Cardiac muscle cell (in vitro differentiated cells and primary cell): ENCODE measurements around the gene SDR39U1. TPM values are rescaled to one million over a fixed set of nuclear protein-coding genes. Genes with fewer than 3 reads are reported as not detected.
A peak's percentile ranks its signal among the peaks of the same experiment; 100 is the strongest.

Experiments
- DNase-seq, 2 donors: peaks; one replicate each; pipeline versions ENCODE4 v3.0.0 to v3.0.0-alpha.2; 2010 to 2017; ENCODE audit warnings: low read depth in 1 of 2, low spot score in 1 of 2
- H3K27ac ChIP-seq: fragments of 200-600 bp; sonication (generic); 2 replicates; pipeline ENCODE4 v1.5.1; 2016
- H3K27me3 ChIP-seq: fragments of 200-600 bp; sonication (generic); 2 replicates; pipeline ENCODE4 v1.6.0; 2016; ENCODE audit warnings: control low read depth
- H3K36me3 ChIP-seq: fragments of 200-600 bp; sonication (generic); 2 replicates; pipeline ENCODE4 v1.5.1; 2016; ENCODE audit warnings: control low read depth
- H3K4me1 ChIP-seq: fragments of 200-600 bp; sonication (generic); 2 replicates; pipeline ENCODE4 v1.8.1; 2017; ENCODE audit warnings: low read depth, mild to moderate bottlenecking, mixed run types
- H3K4me3 ChIP-seq: fragments of 200-600 bp; sonication (generic); 2 replicates; pipeline ENCODE4 v1.5.1; 2016; ENCODE audit warnings: mild to moderate bottlenecking
- H3K9me3 ChIP-seq: fragments of 200-600 bp; sonication (generic); 2 replicates; pipeline ENCODE4 v1.5.1; 2017; ENCODE audit warnings: low read depth, mild to moderate bottlenecking, control low read depth
- polyA plus RNA-seq: library from polyadenylated mRNA; unstranded; fragments of >200 nt; fragmentation: Nextera tagmentation; extraction: Ambion mirVana; gene quantifications from 2 replicates; pipeline ENCODE4 v1.2.1, GENCODE V29; 2016
- total RNA-seq: library from RNA; depleted of rRNA; stranded (reverse); fragments of >200 nt; gene quantifications from 2 replicates; pipeline ENCODE4 v1.2.3, GENCODE V29; 2016
- TF ChIP-seq, protein P1 (sequence below): IDR thresholded peaks from 2 replicates; pipeline ENCODE4 v1.5.1; 2012; ENCODE audit warnings: low read depth, mild to moderate bottlenecking, low read length

Gene SDR39U1
- total and polyA plus RNA-seq, 2 experiments from 2014 or later: 60.4 to 163 TPM

DNA sequence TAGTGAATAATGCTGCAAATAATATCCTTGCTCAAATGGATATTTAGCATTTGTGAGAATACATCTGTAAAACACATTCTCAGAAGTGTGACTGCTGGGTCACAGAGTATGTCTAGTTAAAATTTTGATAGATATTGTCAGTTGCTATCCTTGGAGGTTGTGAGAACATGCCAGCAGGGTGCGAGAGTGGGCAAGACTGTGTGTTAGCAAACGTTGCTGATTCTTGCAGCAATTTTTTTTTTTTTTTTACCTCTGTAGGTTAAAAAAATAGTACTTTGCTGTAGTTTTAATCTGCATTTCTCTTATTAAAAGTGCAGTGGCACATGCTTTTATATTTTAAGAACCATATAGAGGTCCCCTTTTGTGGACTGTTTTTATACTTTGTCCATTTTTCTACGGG lies 48.3 kb downstream of the SDR39U1 start:
- TF ChIP-seq, protein P1, sequence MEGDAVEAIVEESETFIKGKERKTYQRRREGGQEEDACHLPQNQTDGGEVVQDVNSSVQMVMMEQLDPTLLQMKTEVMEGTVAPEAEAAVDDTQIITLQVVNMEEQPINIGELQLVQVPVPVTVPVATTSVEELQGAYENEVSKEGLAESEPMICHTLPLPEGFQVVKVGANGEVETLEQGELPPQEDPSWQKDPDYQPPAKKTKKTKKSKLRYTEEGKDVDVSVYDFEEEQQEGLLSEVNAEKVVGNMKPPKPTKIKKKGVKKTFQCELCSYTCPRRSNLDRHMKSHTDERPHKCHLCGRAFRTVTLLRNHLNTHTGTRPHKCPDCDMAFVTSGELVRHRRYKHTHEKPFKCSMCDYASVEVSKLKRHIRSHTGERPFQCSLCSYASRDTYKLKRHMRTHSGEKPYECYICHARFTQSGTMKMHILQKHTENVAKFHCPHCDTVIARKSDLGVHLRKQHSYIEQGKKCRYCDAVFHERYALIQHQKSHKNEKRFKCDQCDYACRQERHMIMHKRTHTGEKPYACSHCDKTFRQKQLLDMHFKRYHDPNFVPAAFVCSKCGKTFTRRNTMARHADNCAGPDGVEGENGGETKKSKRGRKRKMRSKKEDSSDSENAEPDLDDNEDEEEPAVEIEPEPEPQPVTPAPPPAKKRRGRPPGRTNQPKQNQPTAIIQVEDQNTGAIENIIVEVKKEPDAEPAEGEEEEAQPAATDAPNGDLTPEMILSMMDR: no peak

DNA sequence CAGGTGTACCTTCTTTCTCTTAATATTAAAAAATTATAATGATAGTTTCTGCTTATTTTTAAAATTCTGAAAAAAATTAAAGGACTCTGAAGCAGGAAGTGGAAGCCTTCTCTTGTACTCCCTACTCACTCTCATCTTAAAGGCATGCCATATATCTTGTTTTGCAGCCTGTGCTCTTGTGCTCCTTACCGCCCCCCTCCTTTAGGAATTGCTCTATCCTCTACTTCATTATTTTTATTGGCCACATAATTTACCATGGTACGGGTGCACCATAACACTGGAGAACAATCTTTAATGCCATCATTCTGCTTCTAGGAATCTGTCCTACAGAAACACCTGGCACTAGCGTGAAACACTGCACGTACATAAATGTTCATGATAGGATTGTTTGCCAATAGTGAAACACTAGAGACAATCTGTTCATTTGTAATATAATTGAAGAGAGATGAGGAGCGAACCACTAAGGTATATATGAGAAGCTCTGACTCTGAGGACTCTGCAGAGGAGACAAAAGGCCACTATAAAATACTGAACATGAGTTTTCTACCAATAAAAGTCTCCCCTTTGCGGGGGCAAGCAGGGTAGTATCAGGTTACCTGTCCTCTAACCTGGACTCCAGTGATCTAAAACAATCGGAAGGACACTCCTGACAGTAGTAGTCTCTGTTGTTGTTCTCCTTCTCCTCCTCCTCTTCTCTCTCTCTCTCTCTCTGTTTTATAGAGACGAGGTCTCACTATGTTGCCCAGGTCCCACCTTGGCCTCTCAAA lies 50.1 kb downstream of the SDR39U1 start:
- Histone ChIP-seq H3K27ac (no peak overlapping the region), H3K36me3 (no peaks in the 10 kb centered on the region), H3K9me3 (no peaks in the 10 kb centered on the region), H3K4me1 (peaks cover 10% of the 10 kb centered on the region), H3K27me3 (no peaks in the 10 kb centered on the region), H3K4me3 (no peak overlapping the region)
- DNase-seq: peak in 1 of 2 donors; percentile 73
- TF ChIP-seq, protein P1: peak; percentile 33

More for the DNA sequence above, 48.3 kb downstream of the SDR39U1 start:
- H3K27me3 ChIP-seq: no peaks in the 10 kb centered on the region
- no peaks in the 10 kb centered on the region for H3K9me3 ChIP-seq
- H3K4me1 ChIP-seq: peaks cover 19% of the 10 kb centered on the region
- H3K36me3 ChIP-seq: no peaks in the 10 kb centered on the region
- DNase-seq: no peak
- H3K27ac ChIP-seq: no peak overlapping the region
- H3K4me3 ChIP-seq: no peak overlapping the region

DNA sequence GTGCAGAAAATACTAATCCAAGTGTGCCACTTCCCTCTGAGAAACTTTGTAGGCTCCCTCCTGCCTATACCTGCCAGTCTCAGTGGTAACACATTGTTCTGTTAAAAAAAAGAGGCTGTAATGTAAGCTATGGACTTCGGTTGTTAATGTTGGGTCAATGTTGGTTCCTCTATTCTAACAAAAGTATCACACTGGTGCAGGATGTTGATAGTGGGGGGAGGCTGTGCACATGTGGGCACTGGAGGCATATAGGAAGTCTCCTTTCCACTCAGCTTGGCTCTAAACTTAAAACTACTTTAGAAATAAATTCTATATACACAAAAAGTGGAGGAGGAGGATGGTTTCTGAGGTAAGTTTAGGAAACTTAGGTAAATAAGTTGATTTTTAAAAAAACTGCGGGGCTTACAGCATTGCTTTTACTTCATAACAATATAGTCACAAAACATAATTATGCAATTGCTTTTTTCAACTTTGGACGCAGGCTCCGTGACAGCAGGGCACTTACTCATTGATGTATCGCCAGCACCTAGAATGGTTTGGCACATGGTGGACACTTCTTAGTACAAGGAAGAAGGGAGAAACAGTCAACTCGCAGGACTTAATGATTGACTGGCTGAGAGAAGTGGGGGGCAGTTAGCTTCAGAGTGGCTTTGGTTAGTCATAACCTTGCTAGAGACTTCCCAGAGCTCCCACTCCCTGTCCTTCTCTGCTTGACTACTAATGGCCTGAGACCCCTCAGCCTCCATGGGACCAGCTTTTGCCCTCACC lies 51.7 kb downstream of the SDR39U1 start:
- no peaks in the 10 kb centered on the region for H3K36me3 ChIP-seq
- no peak for DNase-seq
- no peak overlapping the region for H3K27ac ChIP-seq
- no peaks in the 10 kb centered on the region for H3K27me3 ChIP-seq
- no peaks in the 10 kb centered on the region for H3K9me3 ChIP-seq
- no peak overlapping the region for H3K4me3 ChIP-seq
- TF ChIP-seq, protein P1: no peak
- peaks cover 10% of the 10 kb centered on the region for H3K4me1 ChIP-seq

Other genes with a start within 250 kb of the SDR39U1 start
- gene TM9SF1, start 247.3 kb downstream of the SDR39U1 start, total RNA-seq: 40.2 and 50.3 TPM in 2 replicates
- 55.2 and 65.3 TPM in 2 replicates for gene TM9SF1, start 247.3 kb downstream of the SDR39U1 start, polyA plus RNA-seq
- not detected in 2 replicates for gene TSSK4, start 237.1 kb downstream of the SDR39U1 start, total RNA-seq
- 2.3 and 3.3 TPM in 2 replicates for gene TSSK4, start 237.1 kb downstream of the SDR39U1 start, polyA plus RNA-seq
- 26.4 and 31.0 TPM in 2 replicates for gene CHMP4A, start 229.3 kb downstream of the SDR39U1 start, total RNA-seq
- gene CHMP4A, start 229.3 kb downstream of the SDR39U1 start, polyA plus RNA-seq: 51.1 and 56.1 TPM in 2 replicates
- 39.3 and 59.8 TPM in 2 replicates for gene MDP1, start 226.7 kb downstream of the SDR39U1 start, total RNA-seq
- 70.5 and 73.4 TPM in 2 replicates for gene MDP1, start 226.7 kb downstream of the SDR39U1 start, polyA plus RNA-seq
- gene NEDD8, start 210.4 kb downstream of the SDR39U1 start, total RNA-seq: 262 and 264 TPM in 2 replicates
- 429 and 492 TPM in 2 replicates for gene NEDD8, start 210.4 kb downstream of the SDR39U1 start, polyA plus RNA-seq
- gene GMPR2, start 209.8 kb downstream of the SDR39U1 start, total RNA-seq: 59.5 and 66.3 TPM in 2 replicates
- gene GMPR2, start 209.8 kb downstream of the SDR39U1 start, polyA plus RNA-seq: 57.6 and 66.8 TPM in 2 replicates
- gene TINF2, start 200.2 kb downstream of the SDR39U1 start, total RNA-seq: 32.3 and 40.8 TPM in 2 replicates
- 49.9 and 50.6 TPM in 2 replicates for gene TINF2, start 200.2 kb downstream of the SDR39U1 start, polyA plus RNA-seq
- 0.35 and 1.7 TPM in 2 replicates for gene TGM1, start 179.6 kb downstream of the SDR39U1 start, total RNA-seq
- 0.65 TPM in 1 of 2 replicates, not detected in the other for gene TGM1, start 179.6 kb downstream of the SDR39U1 start, polyA plus RNA-seq
- 39.6 and 43.5 TPM in 2 replicates for gene RABGGTA, start 171.2 kb downstream of the SDR39U1 start, total RNA-seq
- gene RABGGTA, start 171.2 kb downstream of the SDR39U1 start, polyA plus RNA-seq: 43.7 and 45.2 TPM in 2 replicates
- gene DHRS1, start 143.0 kb downstream of the SDR39U1 start, total RNA-seq: 43.2 and 54.3 TPM in 2 replicates
- 53.5 and 58.1 TPM in 2 replicates for gene DHRS1, start 143.0 kb downstream of the SDR39U1 start, polyA plus RNA-seq
- 13.5 and 15.7 TPM in 2 replicates for gene NOP9, start 142.9 kb downstream of the SDR39U1 start, total RNA-seq
- gene NOP9, start 142.9 kb downstream of the SDR39U1 start, polyA plus RNA-seq: 2.7 and 4.3 TPM in 2 replicates
- not detected in 2 replicates for gene CIDEB, start 134.8 kb downstream of the SDR39U1 start, total RNA-seq
- gene CIDEB, start 134.8 kb downstream of the SDR39U1 start, polyA plus RNA-seq: not detected in 2 replicates
- 7.6 and 15.1 TPM in 2 replicates for gene LTB4R2, start 132.6 kb downstream of the SDR39U1 start, total RNA-seq
- 0.17 and 1.8 TPM in 2 replicates for gene LTB4R2, start 132.6 kb downstream of the SDR39U1 start, polyA plus RNA-seq
- gene LTB4R, start 131.3 kb downstream of the SDR39U1 start, total RNA-seq: 8.5 and 8.8 TPM in 2 replicates
- gene LTB4R, start 131.3 kb downstream of the SDR39U1 start, polyA plus RNA-seq: 2.0 and 2.7 TPM in 2 replicates
- 0.35 and 1.5 TPM in 2 replicates for gene ADCY4, start 107.7 kb downstream of the SDR39U1 start, total RNA-seq
- gene ADCY4, start 107.7 kb downstream of the SDR39U1 start, polyA plus RNA-seq: 1.2 TPM in 1 of 2 replicates, not detected in the other
- gene RIPK3, start 102.8 kb downstream of the SDR39U1 start, total RNA-seq: 0.24 TPM in 1 of 2 replicates, not detected in the other
- 0.81 TPM in 1 of 2 replicates, not detected in the other for gene RIPK3, start 102.8 kb downstream of the SDR39U1 start, polyA plus RNA-seq
- 56.8 and 117 TPM in 2 replicates for gene NFATC4, start 74.6 kb downstream of the SDR39U1 start, total RNA-seq
- 83.2 and 120 TPM in 2 replicates for gene NFATC4, start 74.6 kb downstream of the SDR39U1 start, polyA plus RNA-seq
- 37.2 and 56.2 TPM in 2 replicates for gene NYNRIN, start 43.8 kb downstream of the SDR39U1 start, total RNA-seq
- 21.3 and 30.7 TPM in 2 replicates for gene NYNRIN, start 43.8 kb downstream of the SDR39U1 start, polyA plus RNA-seq
- 2.3 and 3.3 TPM in 2 replicates for gene CBLN3, start 13.1 kb downstream of the SDR39U1 start, total RNA-seq
- 3.1 and 5.3 TPM in 2 replicates for gene CBLN3, start 13.1 kb downstream of the SDR39U1 start, polyA plus RNA-seq
- gene KHNYN, start 12.8 kb downstream of the SDR39U1 start, total RNA-seq: 62.2 and 90.7 TPM in 2 replicates
- 34.7 and 35.7 TPM in 2 replicates for gene KHNYN, start 12.8 kb downstream of the SDR39U1 start, polyA plus RNA-seq
- not detected in 2 replicates for gene CMA1, start 65.5 kb upstream of the SDR39U1 start, total RNA-seq
- not detected in 2 replicates for gene CMA1, start 65.5 kb upstream of the SDR39U1 start, polyA plus RNA-seq
- gene CTSG, start 133.5 kb upstream of the SDR39U1 start, total RNA-seq: not detected in 2 replicates
- not detected in 2 replicates for gene CTSG, start 133.5 kb upstream of the SDR39U1 start, polyA plus RNA-seq
- not detected in 2 replicates for gene GZMH, start 166.9 kb upstream of the SDR39U1 start, total RNA-seq
- gene GZMH, start 166.9 kb upstream of the SDR39U1 start, polyA plus RNA-seq: not detected in 2 replicates
- gene GZMB, start 191.4 kb upstream of the SDR39U1 start, total RNA-seq: not detected in 2 replicates
- not detected in 2 replicates for gene GZMB, start 191.4 kb upstream of the SDR39U1 start, polyA plus RNA-seq